H1 (cell line): ENCODE results near the gene CAMK2G. TPM values are rescaled to one million over a fixed set of nuclear protein-coding genes. Genes with fewer than 3 reads are reported as not detected.

Source experiments
- CTCF ChIA-PET: fragments of 300-600 bp; sonication (Branson Sonifier 250); formaldehyde crosslinking; loops from one replicate; lab custom pipeline; 2021; ENCODE audit not compliant: partially characterized antibody; lab: Charles Lee
- POLR2A ChIA-PET: fragments of 300-600 bp; sonication (Branson Sonifier 250); formaldehyde crosslinking; loops from one replicate; lab custom pipeline; 2021; ENCODE audit warnings: inconsistent platforms; ENCODE audit not compliant: partially characterized antibody; lab: Charles Lee
- DNase-seq, 2 experiments: peaks; one replicate each; pipeline versions ENCODE4 v3.0.0 to v3.0.0-alpha.2; 2010 to 2022; ENCODE audit warnings: low spot score in 2 of 2, low read depth in 1 of 2, mixed read lengths in 1 of 2
- FAIRE-seq: peaks from 2 replicates; lab custom pipeline; 2011; peaks lifted over from hg19 to GRCh38; lab: Jason Lieb, UNC
- H2AFZ ChIP-seq: 2 replicates; pipeline ENCODE4 v1.8.1; 2012; ENCODE audit warnings: low read length, inconsistent platforms
- H2AK5ac ChIP-seq: 2 replicates; pipeline ENCODE4 v1.6.1; 2013; ENCODE audit warnings: low read depth, low read length
- H2BK120ac ChIP-seq: replicated peaks from 2 replicates; pipeline ENCODE3; 2013; ENCODE audit warnings: low read depth, low read length, inconsistent platforms
- H2BK12ac ChIP-seq: 2 replicates; pipeline ENCODE4 v1.6.1; 2013; ENCODE audit warnings: low read depth, low read length
- H2BK15ac ChIP-seq: 2 replicates; pipeline ENCODE4 v1.6.1; 2013; ENCODE audit warnings: low read length
- H2BK20ac ChIP-seq: 2 replicates; pipeline ENCODE4 v1.6.1; 2013; ENCODE audit warnings: low read length
- H2BK5ac ChIP-seq: 2 replicates; pipeline ENCODE4 v1.6.1; 2013; ENCODE audit warnings: low read depth, low read length
- H3K14ac ChIP-seq: 2 replicates; pipeline ENCODE4 v1.6.1; 2013; ENCODE audit warnings: inconsistent platforms; ENCODE audit not compliant: insufficient read length
- H3K18ac ChIP-seq: 2 replicates; pipeline ENCODE4 v1.6.1; 2013; ENCODE audit warnings: low read length; ENCODE audit errors: extremely low read depth
- H3K23ac ChIP-seq: 2 replicates; pipeline ENCODE4 v1.6.1; 2013; ENCODE audit warnings: inconsistent platforms; ENCODE audit not compliant: insufficient read length
- H3K23me2 ChIP-seq: 2 replicates; pipeline ENCODE4 v1.6.1; 2013; ENCODE audit warnings: low read depth, low read length
- H3K27ac ChIP-seq: 2 replicates; pipeline ENCODE4 v1.6.1; 2011; ENCODE audit warnings: low read depth, low read length, inconsistent platforms
- H3K27me3 ChIP-seq, 4 experiments: replicated peaks in 1 of 4; 1 replicate in 1 of 4; 2 replicates in 3 of 4; pipeline versions ENCODE4 v1.6.1 to v1.8.1; 2011 to 2013; ENCODE audit warnings: low read length in 3 of 4, mild to moderate bottlenecking in 3 of 4, inconsistent platforms in 2 of 4, mixed read lengths in 2 of 4, moderate library complexity in 1 of 4; ENCODE audit not compliant: control insufficient read depth in 3 of 4, insufficient read depth in 3 of 4; ENCODE audit errors: extremely low read depth in 1 of 4
- H3K36me3 ChIP-seq, 4 experiments: 2 replicates each; pipeline versions ENCODE4 v1.6.1 to v1.8.1; 2011 to 2013; ENCODE audit warnings: mild to moderate bottlenecking in 4 of 4, low read length in 3 of 4, moderate library complexity in 2 of 4, control low read depth in 1 of 4, inconsistent platforms in 1 of 4; ENCODE audit not compliant: insufficient read depth in 4 of 4, control insufficient read depth in 2 of 4
- H3K4ac ChIP-seq: replicated peaks from 2 replicates; pipeline ENCODE3; 2013; ENCODE audit warnings: low read length, low read depth, mixed read lengths, inconsistent platforms; ENCODE audit not compliant: insufficient read length
- H3K4me1 ChIP-seq, 4 experiments: replicated peaks in 1 of 4; 1 replicate in 1 of 4; 2 replicates in 3 of 4; pipeline versions ENCODE4 v1.6.1 to v1.8.1; 2011 to 2013; ENCODE audit warnings: low read length in 3 of 4, inconsistent platforms in 2 of 4, mixed read lengths in 1 of 4; ENCODE audit not compliant: insufficient read depth in 4 of 4, control insufficient read depth in 3 of 4
- H3K4me2 ChIP-seq, 2 experiments: 2 replicates each; pipeline versions ENCODE4 v1.6.1 to v1.8.1; 2011 to 2013; ENCODE audit warnings: low read depth in 2 of 2, low read length in 2 of 2, control low read depth in 1 of 2, inconsistent platforms in 1 of 2, mild to moderate bottlenecking in 1 of 2; ENCODE audit not compliant: insufficient read depth in 1 of 2
- H3K4me3 ChIP-seq, 4 experiments: fragments of 200-600, 300-600 bp in 1 of 4; sonication (generic), shearing (Covaris generic), sonication (Bioruptor Twin) in 1 of 4; 2 replicates each; pipeline versions ENCODE4 v1.5.1 to v1.8.1; 2011 to 2016; ENCODE audit warnings: low read length in 4 of 4, low read depth in 3 of 4, control low read depth in 2 of 4, inconsistent platforms in 2 of 4, mild to moderate bottlenecking in 2 of 4, mixed read lengths in 1 of 4, moderate library complexity in 1 of 4; ENCODE audit not compliant: insufficient read depth in 2 of 4; ENCODE audit errors: extremely low read depth in 1 of 4
- H3K56ac ChIP-seq: replicated peaks from 2 replicates; pipeline ENCODE3; 2013; ENCODE audit warnings: low read depth, mild to moderate bottlenecking, mixed read lengths, low read length, inconsistent platforms; ENCODE audit not compliant: insufficient read length
- H3K79me1 ChIP-seq: 2 replicates; pipeline ENCODE4 v1.6.1; 2013; ENCODE audit warnings: low read depth, low read length, control low read depth
- H3K79me2 ChIP-seq, 2 experiments: 2 replicates each; pipeline versions ENCODE4 v1.6.1 to v1.8.1; 2012 to 2013; ENCODE audit warnings: low read length in 2 of 2, mild to moderate bottlenecking in 2 of 2, inconsistent platforms in 1 of 2; ENCODE audit not compliant: insufficient read depth in 2 of 2, control insufficient read depth in 1 of 2
- H3K9ac ChIP-seq, 4 experiments: replicated peaks in 1 of 4; 1 replicate in 1 of 4; 2 replicates in 3 of 4; pipeline versions ENCODE4 v1.6.1 to v1.8.1; 2011 to 2013; ENCODE audit warnings: low read depth in 3 of 4, low read length in 3 of 4, control low read depth in 2 of 4, mild to moderate bottlenecking in 2 of 4, moderate library complexity in 2 of 4, inconsistent platforms in 1 of 4; ENCODE audit errors: extremely low read depth in 1 of 4
- H3K9me3 ChIP-seq, 2 experiments: 2 replicates each; pipeline versions ENCODE4 v1.6.1 to v1.8.1; 2012 to 2013; ENCODE audit warnings: mild to moderate bottlenecking in 2 of 2, moderate library complexity in 2 of 2, control low read depth in 1 of 2, inconsistent platforms in 1 of 2, low read depth in 1 of 2, low read length in 1 of 2, mixed read lengths in 1 of 2; ENCODE audit not compliant: insufficient read depth in 2 of 2
- H4K20me1 ChIP-seq, 2 experiments: replicated peaks in 1 of 2; 2 replicates each; pipeline versions ENCODE3 to v1.8.1; 2011 to 2013; ENCODE audit warnings: inconsistent platforms in 2 of 2, low read length in 2 of 2, mild to moderate bottlenecking in 1 of 2; ENCODE audit not compliant: insufficient read depth in 2 of 2, control insufficient read depth in 1 of 2
- H4K5ac ChIP-seq: 2 replicates; pipeline ENCODE4 v1.6.1; 2013; ENCODE audit warnings: low read length, low read depth, mixed read lengths, inconsistent platforms; ENCODE audit not compliant: insufficient read length
- H4K8ac ChIP-seq: 2 replicates; pipeline ENCODE4 v1.8.0; 2013; ENCODE audit warnings: mild to moderate bottlenecking, moderate library complexity, low read length, inconsistent platforms; ENCODE audit not compliant: insufficient read depth; ENCODE audit errors: extremely low read depth
- H4K91ac ChIP-seq: replicated peaks from 2 replicates; pipeline ENCODE3; 2013; ENCODE audit warnings: low read length, mixed read lengths, inconsistent platforms; ENCODE audit not compliant: insufficient read length
- ASH2L ChIP-seq: fragments of 200-600, 300-600 bp; sonication (generic); IDR thresholded peaks from one replicate; pipeline ENCODE4 v1.7.1; 2017; ENCODE audit warnings: low read length
- CHD1 ChIP-seq: IDR thresholded peaks from 2 replicates; pipeline ENCODE4 v1.6.1; 2012; ENCODE audit warnings: low read depth, low read length, improper control_type of control experiment
- HDAC2 ChIP-seq, 2 experiments: fragments of 300-600 bp in 1 of 2; sonication (generic) in 1 of 2; IDR thresholded peaks; 2 replicates each; pipeline ENCODE4 v1.6.1; 2011 to 2012; ENCODE audit warnings: low read depth in 2 of 2, low read length in 2 of 2, mild to moderate bottlenecking in 2 of 2, moderate library complexity in 2 of 2, borderline replicate concordance in 1 of 2, inconsistent platforms in 1 of 2
- KDM1A ChIP-seq: fragments of 200-600, 300-600 bp; sonication (generic); IDR thresholded peaks from 2 replicates; pipeline ENCODE4 v1.7.1; 2016; ENCODE audit warnings: mild to moderate bottlenecking, low read length, borderline replicate concordance
- POU5F1 ChIP-seq: IDR thresholded peaks from 2 replicates; pipeline ENCODE4 v1.6.1; 2011; ENCODE audit warnings: low read depth, mild to moderate bottlenecking, low read length, moderate library complexity
- WGBS, 2 experiments: shearing (Covaris generic) in 1 of 2; methylation state at CpG; one replicate each; pipeline versions ENCODE4 v1.1.6 to v1.1.7; 2013 to 2015; ENCODE audit warnings: low lambda C conversion rate in 2 of 2, mixed read lengths in 2 of 2, inconsistent platforms in 1 of 2, low coverage in 1 of 2, missing lambda C conversion rate in 1 of 2; ENCODE audit not compliant: insufficient replicate concordance in 2 of 2, insufficient coverage in 1 of 2, insufficient read length in 1 of 2; ENCODE audit errors: extremely low coverage in 1 of 2, missing lambda C conversion rate in 1 of 2; 5-methylcytosine and 5-hydroxymethylcytosine counted together
- polyA plus RNA-seq, 7 experiments: library from polyadenylated mRNA; depleted of rRNA in 3 of 7; stranded (reverse) in 5 of 7; unstranded in 2 of 7; fragments of >200 nt in 5 of 7; fragments of 200-250 nt in 2 of 7; gene quantifications; 1 replicate in 5 of 7; 2 replicates in 1 of 7; 4 replicates in 1 of 7; pipeline versions ENCODE4 v1.2.1 to v1.2.3, GENCODE V29; 2011 to 2013; ENCODE audit warnings: missing spikeins in 2 of 7, mixed read lengths in 2 of 7
- total RNA-seq: library from RNA; stranded (reverse); fragmentation: NEBNext Ultra II Directional; extraction: Animal tissue kit (Norgen Biotek cat#: 25700); gene quantifications from 2 replicates; pipeline ENCODE4 v1.2.1, GENCODE V29; 2021
- TF ChIP-seq, protein P1 (sequence below): IDR thresholded peaks from 2 replicates; pipeline ENCODE4 v1.6.1; 2012; ENCODE audit warnings: inconsistent platforms

Gene CAMK2G
- total and polyA plus RNA-seq, 2 of the 8 experiments (the other 6 are each of a cell fraction or from before 2014, with no cell fraction given), result 28.9 to 31.7 TPM

DNA sequence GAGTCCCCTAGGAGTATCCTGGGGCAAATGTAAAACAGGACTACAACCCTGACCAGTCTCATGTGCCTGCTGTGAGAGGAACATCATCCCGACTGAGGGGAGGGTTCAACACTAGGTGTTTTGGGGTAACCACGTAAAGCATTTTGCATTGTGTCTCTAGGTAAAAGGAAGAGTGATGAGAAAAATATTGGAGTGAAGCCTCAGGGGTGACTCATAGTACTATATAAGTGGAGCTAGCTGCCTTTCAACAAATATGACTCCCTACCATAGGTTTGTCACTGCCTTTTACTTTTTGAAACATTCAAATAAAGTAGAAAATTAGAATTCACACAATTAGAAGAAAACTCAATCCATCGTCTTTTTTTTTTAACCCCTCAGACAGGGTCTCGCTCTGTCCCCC lies 2.6 kb upstream of the CAMK2G start:
- no peak overlapping the region for H2AFZ ChIP-seq
- no peak overlapping the region for H4K8ac ChIP-seq
- no peak overlapping the region for H2BK120ac ChIP-seq
- no peak overlapping the region for H3K23ac ChIP-seq
- peaks cover 0 to 3% (median 0%) of the 10 kb centered on the region in 4 experiments; a peak in 1 of 7 replicates for H3K27me3 ChIP-seq
- no peak overlapping the region for H2AK5ac ChIP-seq
- no peak overlapping the region for H3K4me3 ChIP-seq
- H3K79me1 ChIP-seq, result peaks cover 8% of the 10 kb centered on the region
- TF ChIP-seq HDAC2 (IDR thresholded peaks at IDR 0.05; ENCODE audit: borderline replicate concordance in 1 of 2, low read depth in 2 of 2, low read length in 2 of 2), result no peak
- TF ChIP-seq KDM1A, result no peak
- no peak for TF ChIP-seq ASH2L
- TF ChIP-seq, protein P1, sequence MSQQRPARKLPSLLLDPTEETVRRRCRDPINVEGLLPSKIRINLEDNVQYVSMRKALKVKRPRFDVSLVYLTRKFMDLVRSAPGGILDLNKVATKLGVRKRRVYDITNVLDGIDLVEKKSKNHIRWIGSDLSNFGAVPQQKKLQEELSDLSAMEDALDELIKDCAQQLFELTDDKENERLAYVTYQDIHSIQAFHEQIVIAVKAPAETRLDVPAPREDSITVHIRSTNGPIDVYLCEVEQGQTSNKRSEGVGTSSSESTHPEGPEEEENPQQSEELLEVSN, result no peak
- TF ChIP-seq POU5F1, result no peak
- TF ChIP-seq CHD1, result no peak
- H2BK15ac ChIP-seq, result no peak overlapping the region
- H2BK5ac ChIP-seq, result no peak overlapping the region
- no peak overlapping the region for H3K14ac ChIP-seq
- H3K56ac ChIP-seq, result no peak overlapping the region
- peaks cover 9 to 10% of the 10 kb centered on the region in 2 experiments for H4K20me1 ChIP-seq
- no peaks in the 10 kb centered on the region for H3K9me3 ChIP-seq
- H3K27ac ChIP-seq, result no peak overlapping the region
- peaks cover 0 to 2% (median under 1%) of the 10 kb centered on the region in 4 experiments; a peak in 2 of 8 replicates for H3K36me3 ChIP-seq
- ChIA-PET POLR2A (interaction anchor here (0.7 kb wide), 1 partner anchor 89 kb away, joined by 3 read pairs; no protein-coding TSS in a partner anchor), CTCF (interaction anchor here (0.7 to 27.0 kb wide), 5 partner anchors 12 to 177 kb away, joined by 4 to 681 read pairs (median 243); no protein-coding TSS in a partner anchor)
- H4K91ac ChIP-seq, result no peak overlapping the region
- H3K4me1 ChIP-seq, result peaks cover 0 to 16% (median 9%) of the 10 kb centered on the region in 4 experiments; a peak in 6 of 7 replicates
- peaks cover 9% of the 10 kb centered on the region; the same call in 1 of the 2 replicates for H3K23me2 ChIP-seq
- H3K79me2 ChIP-seq, result peaks cover 0 to 14% of the 10 kb centered on the region in 2 experiments; a peak in 2 of 4 replicates
- H3K9ac ChIP-seq, result no peak overlapping the region
- FAIRE-seq (no peak), DNase-seq (no peak)
- H3K4ac ChIP-seq, result no peak overlapping the region
- no peak overlapping the region for H2BK12ac ChIP-seq
- H3K4me2 ChIP-seq, result no peak overlapping the region
- no peak overlapping the region for H3K18ac ChIP-seq
- 87% methylated on average over 4 of the region's 4 CpGs; no CpG with 5 or more reads in 1 of the 2 experiments for WGBS, 2 experiments
- H4K5ac ChIP-seq, result no peak overlapping the region
- no peak overlapping the region for H2BK20ac ChIP-seq
